ENCODE measurements around the gene STAB2.

DNA sequence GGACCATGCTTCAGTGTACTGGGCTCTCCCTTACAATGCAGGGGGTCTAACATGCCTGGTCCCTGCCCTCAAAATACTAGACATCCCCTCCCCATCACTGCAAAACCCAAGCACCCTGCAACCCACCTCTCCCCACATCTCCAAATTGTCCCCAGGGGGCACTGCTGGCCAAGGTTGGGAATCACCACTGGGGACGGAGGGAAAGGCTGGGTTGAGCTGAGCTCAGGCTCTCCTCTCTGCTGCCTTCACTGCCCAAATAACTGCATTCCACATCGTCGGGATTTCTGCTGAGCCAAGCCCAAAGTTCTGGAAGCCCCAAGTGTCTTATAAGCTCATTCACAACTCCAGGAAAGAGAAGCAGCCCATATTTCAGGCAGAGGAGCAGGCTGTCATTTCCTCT, 184.4 kb downstream of the STAB2 start:
- TF ChIP-seq, protein P1, sequence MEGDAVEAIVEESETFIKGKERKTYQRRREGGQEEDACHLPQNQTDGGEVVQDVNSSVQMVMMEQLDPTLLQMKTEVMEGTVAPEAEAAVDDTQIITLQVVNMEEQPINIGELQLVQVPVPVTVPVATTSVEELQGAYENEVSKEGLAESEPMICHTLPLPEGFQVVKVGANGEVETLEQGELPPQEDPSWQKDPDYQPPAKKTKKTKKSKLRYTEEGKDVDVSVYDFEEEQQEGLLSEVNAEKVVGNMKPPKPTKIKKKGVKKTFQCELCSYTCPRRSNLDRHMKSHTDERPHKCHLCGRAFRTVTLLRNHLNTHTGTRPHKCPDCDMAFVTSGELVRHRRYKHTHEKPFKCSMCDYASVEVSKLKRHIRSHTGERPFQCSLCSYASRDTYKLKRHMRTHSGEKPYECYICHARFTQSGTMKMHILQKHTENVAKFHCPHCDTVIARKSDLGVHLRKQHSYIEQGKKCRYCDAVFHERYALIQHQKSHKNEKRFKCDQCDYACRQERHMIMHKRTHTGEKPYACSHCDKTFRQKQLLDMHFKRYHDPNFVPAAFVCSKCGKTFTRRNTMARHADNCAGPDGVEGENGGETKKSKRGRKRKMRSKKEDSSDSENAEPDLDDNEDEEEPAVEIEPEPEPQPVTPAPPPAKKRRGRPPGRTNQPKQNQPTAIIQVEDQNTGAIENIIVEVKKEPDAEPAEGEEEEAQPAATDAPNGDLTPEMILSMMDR (IDR thresholded peaks at IDR 0.05), result peak in 3 of 4 experiments; percentile 27 to 46 (median 27)
- TF ChIP-seq POLR2A (IDR thresholded peaks at IDR 0.05), result no peak
- no peak for TF ChIP-seq POLR2AphosphoS5 (IDR thresholded peaks at IDR 0.05)

All from gastroesophageal sphincter (tissue), 3 donors.